Dermis lymphatic vessel endothelial cell (primary cell): ENCODE results near the gene ADGRE3. TPM values are rescaled to one million over a fixed set of nuclear protein-coding genes. Genes with fewer than 3 reads are reported as not detected.

Experiments
- total RNA-seq: library from RNA; depleted of rRNA; stranded (reverse); fragments of >200 nt; gene quantifications from 2 replicates; pipeline ENCODE4 v1.2.1, GENCODE V29; 2014

ADGRE3 gene
- total RNA-seq, result not detected in 2 replicates

GRCh38 chr19:14674764-14675163 is at the start of gene ADGRE3:
Gene ADGRE3 (minus strand): TSS chr19:14674844. CDS start chr19:14674770, 74 bp downstream.

GRCh38 chr19:14689598-14690503 is 15.2 kb upstream of the ADGRE3 start, which contains the start of gene ZNF333:
Gene ZNF333 (plus strand): TSS chr19:14690048. CDS start chr19:14693492, 3,444 bp downstream.

GRCh38 chr19:14582894-14583340 is 91.7 kb downstream of the ADGRE3 start, which contains the start of gene CLEC17A:
Gene CLEC17A (plus strand): TSS chr19:14583084. CDS start chr19:14583161, 77 bp downstream.

GRCh38 chr19:14571695-14572490 is 102.8 kb downstream of the ADGRE3 start, which contains the start of gene NDUFB7:
Gene NDUFB7 (minus strand): TSS chr19:14572066. CDS start chr19:14572000, 66 bp downstream.

Other genes with a start within 250 kb of the ADGRE3 start
- gene PKN1, start 241.5 kb downstream of the ADGRE3 start, total RNA-seq, result 238 and 246 TPM in 2 replicates
- gene PTGER1, start 199.5 kb downstream of the ADGRE3 start, total RNA-seq, result 0.17 and 0.33 TPM in 2 replicates
- gene GIPC1, start 178.7 kb downstream of the ADGRE3 start, total RNA-seq, result 95.7 and 122 TPM in 2 replicates
- gene DNAJB1, start 156.4 kb downstream of the ADGRE3 start, total RNA-seq, result 27.3 and 33.6 TPM in 2 replicates
- gene TECR, start 145.2 kb downstream of the ADGRE3 start, total RNA-seq, result 19.5 and 22.4 TPM in 2 replicates
- gene NDUFB7, start 102.8 kb downstream of the ADGRE3 start, total RNA-seq, result 229 and 298 TPM in 2 replicates
- not detected in 2 replicates for gene CLEC17A, start 91.8 kb downstream of the ADGRE3 start, total RNA-seq
- 6.0 and 12.7 TPM in 2 replicates for gene ZNF333, start 15.2 kb upstream of the ADGRE3 start, total RNA-seq
- gene ADGRE2, start 103.7 kb upstream of the ADGRE3 start, total RNA-seq, result under 0.01 and 0.11 TPM in 2 replicates
- gene OR7A5, start 160.3 kb upstream of the ADGRE3 start, total RNA-seq, result not detected in 2 replicates
- gene OR7C1, start 160.3 kb upstream of the ADGRE3 start, total RNA-seq, result not detected in 2 replicates
- not detected in 2 replicates for gene OR7A10, start 174.1 kb upstream of the ADGRE3 start, total RNA-seq
- gene OR7A17, start 211.3 kb upstream of the ADGRE3 start, total RNA-seq, result not detected in 2 replicates